CD8-positive, alpha-beta memory T cell (primary cell): Measurements from ENCODE around the gene PRKAB2. TPM values are rescaled to one million over a fixed set of nuclear protein-coding genes. Genes with fewer than 3 reads are reported as not detected.
"Not testable (repeated sequence)": the region's sequence is repeated elsewhere in the genome, so short reads cannot be mapped to it uniquely, and the experiment has no call there.

Experiments used
- CTCF ChIA-PET: fragments of 350-600 bp; sonication (Branson Sonifier 250); formaldehyde crosslinking; loops from one replicate; lab custom pipeline; 2021; ENCODE audit warnings: antibody characterized with exemption; lab: Charles Lee
- POLR2A ChIA-PET: fragments of 350-600 bp; sonication (Branson Sonifier 250); formaldehyde crosslinking; loops from one replicate; lab custom pipeline; 2021; ENCODE audit warnings: antibody characterized with exemption; lab: Charles Lee
- DNase-seq, 5 donors: peaks; one replicate each; pipeline versions ENCODE4 v3.0.0 to v3.0.0-alpha.2; 2020 to 2022; ENCODE audit warnings: mixed read lengths in 1 of 5
- H3K27ac ChIP-seq: one replicate; pipeline ENCODE4 v1.7.0; 2013; ENCODE audit warnings: low read depth, mild to moderate bottlenecking, low read length, moderate library complexity
- H3K27me3 ChIP-seq: 2 replicates; pipeline ENCODE4 v1.7.0; 2013; ENCODE audit warnings: low read length, mild to moderate bottlenecking; ENCODE audit not compliant: insufficient read depth, poor library complexity, severe bottlenecking
- H3K36me3 ChIP-seq: 2 replicates; pipeline ENCODE4 v1.7.0; 2013; ENCODE audit warnings: mild to moderate bottlenecking, low read length, moderate library complexity; ENCODE audit not compliant: insufficient read depth
- H3K4me1 ChIP-seq: 2 replicates; pipeline ENCODE4 v1.7.0; 2013; ENCODE audit warnings: mild to moderate bottlenecking, low read length, moderate library complexity; ENCODE audit not compliant: insufficient read depth
- H3K4me3 ChIP-seq: 2 replicates; pipeline ENCODE4 v1.7.0; 2013; ENCODE audit warnings: mild to moderate bottlenecking, low read length
- H3K9me3 ChIP-seq: 2 replicates; pipeline ENCODE4 v1.7.0; 2013; ENCODE audit warnings: mild to moderate bottlenecking, low read length
- H3K27ac Mint-ChIP-seq, 8 donors: one replicate each; pipeline ENCODE4 v1.8.0; 2020 to 2021; ENCODE audit warnings: mixed read lengths in 8 of 8, mild to moderate bottlenecking in 6 of 8, inconsistent platforms in 3 of 8, moderate library complexity in 3 of 8
- H3K27me3 Mint-ChIP-seq, 2 donors: one replicate each; pipeline ENCODE4 v1.8.0; 2020 to 2021; ENCODE audit warnings: mixed read lengths in 2 of 2, mild to moderate bottlenecking in 1 of 2, moderate library complexity in 1 of 2
- H3K36me3 Mint-ChIP-seq, 3 donors: one replicate each; pipeline ENCODE4 v1.8.0; 2020 to 2021; ENCODE audit warnings: mixed read lengths in 3 of 3, inconsistent platforms in 1 of 3, mild to moderate bottlenecking in 1 of 3
- H3K4me1 Mint-ChIP-seq, 3 donors: one replicate each; pipeline ENCODE4 v1.8.0; 2020 to 2021; ENCODE audit warnings: mixed read lengths in 3 of 3, inconsistent platforms in 1 of 3, mild to moderate bottlenecking in 1 of 3
- H3K4me3 Mint-ChIP-seq, 7 donors: one replicate each; pipeline ENCODE4 v1.8.0; 2020 to 2021; ENCODE audit warnings: mixed read lengths in 7 of 7, mild to moderate bottlenecking in 6 of 7, moderate library complexity in 4 of 7, inconsistent platforms in 2 of 7
- H3K9me3 Mint-ChIP-seq, 5 donors: one replicate each; pipeline ENCODE4 v1.8.0; 2020 to 2022; ENCODE audit warnings: mixed read lengths in 5 of 5, mild to moderate bottlenecking in 3 of 5, moderate library complexity in 2 of 5, inconsistent platforms in 1 of 5
- polyA plus RNA-seq: library from polyadenylated mRNA; unstranded; fragments of 300-500 nt; fragmentation: Illumina TruSeq; gene quantifications from one replicate; pipeline ENCODE4 v1.2.3, GENCODE V29; 2021
- total RNA-seq, 2 experiments: library from RNA; stranded (reverse); gene quantifications; one replicate each; pipeline ENCODE4 v1.2.3, GENCODE V29; 2021

The PRKAB2 gene
- total and polyA plus RNA-seq, 3 experiments from 2014 or later: 2.2 to 8.5 (median 7.3) TPM

DNA sequence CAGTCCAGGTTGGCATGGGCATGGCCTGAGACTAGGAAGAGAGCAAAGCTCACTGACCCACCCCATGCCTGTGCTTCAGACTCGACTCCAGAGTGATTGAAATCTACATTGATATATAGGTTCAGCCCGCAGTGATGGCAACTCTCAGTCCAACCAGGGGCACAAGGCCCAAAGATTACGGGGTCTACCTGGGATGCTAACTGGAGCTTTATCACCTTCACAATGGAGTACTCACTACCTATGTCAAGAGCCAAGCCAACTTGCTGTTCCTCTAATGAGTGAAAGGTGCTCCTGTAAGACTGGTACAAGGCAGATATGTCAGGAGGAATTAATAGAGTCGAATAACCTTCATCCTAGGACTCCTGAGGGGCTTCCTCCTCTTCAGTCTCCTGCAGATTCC lies 57.2 kb downstream of the PRKAB2 start:
- H3K36me3 Mint-ChIP-seq, H3K4me1 Mint-ChIP-seq, H3K9me3 Mint-ChIP-seq, H3K36me3 ChIP-seq, CTCF ChIA-PET, H3K9me3 ChIP-seq, H3K27ac ChIP-seq, DNase-seq, H3K4me1 ChIP-seq, POLR2A ChIA-PET, H3K4me3 Mint-ChIP-seq, H3K27ac Mint-ChIP-seq, H3K27me3 ChIP-seq, H3K4me3 ChIP-seq: not testable (repeated sequence)
- H3K27me3 Mint-ChIP-seq: peaks cover 11 to 23% of the 10 kb centered on the region in 2 donors

DNA sequence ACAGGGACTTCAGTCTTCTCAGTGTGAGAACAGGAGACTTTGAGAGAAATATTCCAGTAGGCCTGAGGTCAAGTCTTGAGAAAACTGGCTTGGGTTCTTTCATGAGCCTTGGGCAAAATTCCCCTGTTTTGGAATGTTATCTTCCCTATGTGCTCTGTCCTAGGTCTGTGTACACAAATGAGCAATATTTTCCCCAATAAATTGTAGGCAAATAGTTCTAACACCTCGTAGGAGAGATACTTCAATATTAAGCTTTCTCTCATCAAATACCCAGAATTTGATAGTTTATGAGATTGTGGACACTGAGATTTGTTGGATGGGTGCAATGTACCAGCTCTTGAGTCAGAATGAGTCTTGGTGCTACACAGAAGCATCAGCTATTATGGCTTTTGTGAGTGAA lies 57.9 kb downstream of the PRKAB2 start:
- H3K4me1 Mint-ChIP-seq, H3K4me3 Mint-ChIP-seq, DNase-seq, CTCF ChIA-PET, H3K36me3 Mint-ChIP-seq, H3K4me1 ChIP-seq, POLR2A ChIA-PET, H3K36me3 ChIP-seq, H3K27me3 ChIP-seq, H3K4me3 ChIP-seq, H3K9me3 ChIP-seq, H3K27ac Mint-ChIP-seq, H3K9me3 Mint-ChIP-seq, H3K27ac ChIP-seq: not testable (repeated sequence)
- H3K27me3 Mint-ChIP-seq: peaks cover 15 to 27% of the 10 kb centered on the region in 2 donors

DNA sequence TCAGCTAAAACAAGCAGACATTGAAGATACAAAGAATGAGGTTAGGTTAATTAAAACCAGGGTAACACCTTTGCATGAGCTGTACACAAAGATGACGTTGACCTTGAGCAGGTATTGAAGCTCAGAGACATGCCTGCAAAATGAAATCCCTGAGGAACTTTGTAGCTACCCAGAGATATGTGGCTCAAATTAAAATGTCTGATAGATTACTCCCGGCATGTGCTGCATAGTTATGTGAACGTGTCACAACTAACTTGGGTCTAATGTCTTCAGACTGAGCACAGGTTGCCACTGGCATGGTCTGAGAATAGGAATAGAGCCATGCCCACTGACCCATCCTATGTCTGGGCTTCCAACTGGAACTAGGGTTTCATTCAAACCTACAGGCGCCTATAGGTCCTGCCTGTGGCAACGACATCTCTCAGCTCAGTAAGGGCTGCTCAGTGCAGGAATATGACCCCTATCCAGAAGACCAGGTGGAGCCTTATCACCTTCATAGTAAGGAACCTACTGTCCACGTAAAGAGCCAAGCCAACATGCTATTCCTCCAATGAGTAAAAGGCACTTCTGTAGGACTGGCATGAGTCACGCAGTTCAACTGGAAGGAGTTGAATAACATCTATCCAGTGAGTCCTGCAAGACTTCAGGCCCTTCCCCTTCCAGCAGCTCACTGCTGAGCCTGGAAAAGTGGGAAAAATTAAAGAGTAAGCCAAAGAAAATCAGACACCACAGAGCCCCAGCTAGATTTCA lies 60.7 kb downstream of the PRKAB2 start:
- no peak overlapping the region for H3K27ac Mint-ChIP-seq
- Histone ChIP-seq H3K9me3 (no peaks in the 10 kb centered on the region), H3K4me3 (no peak overlapping the region), H3K36me3 (no peaks in the 10 kb centered on the region), H3K4me1 (no peaks in the 10 kb centered on the region), H3K27ac (no peak overlapping the region), H3K27me3 (peaks cover 6% of the 10 kb centered on the region)
- ChIA-PET CTCF (no interaction called here), POLR2A (no interaction called here)
- H3K27me3 Mint-ChIP-seq: peaks cover 22 to 29% of the 10 kb centered on the region in 2 donors
- no peak overlapping the region for H3K4me3 Mint-ChIP-seq
- no peaks in the 10 kb centered on the region for H3K9me3 Mint-ChIP-seq
- no peaks in the 10 kb centered on the region for H3K36me3 Mint-ChIP-seq
- no peak for DNase-seq
- H3K4me1 Mint-ChIP-seq: no peaks in the 10 kb centered on the region

DNA sequence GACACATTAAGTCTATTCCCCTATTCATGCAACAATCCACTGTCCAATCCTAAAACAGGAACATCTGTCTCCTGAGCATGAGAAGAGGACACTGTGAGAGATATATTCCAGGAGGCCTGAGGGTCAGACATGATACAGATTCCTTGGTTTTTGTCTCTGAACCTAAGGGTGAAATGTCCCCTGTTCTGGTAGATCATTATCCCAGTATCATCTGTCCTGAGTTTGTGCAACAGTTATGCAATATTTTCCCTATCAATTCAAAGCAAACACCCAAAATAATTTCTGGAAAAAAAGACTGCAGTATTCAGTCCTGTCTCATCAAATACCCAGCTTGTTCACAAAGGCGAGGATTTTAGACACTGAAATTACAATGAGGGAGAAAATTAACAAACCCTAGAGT lies 61.4 kb downstream of the PRKAB2 start:
- H3K4me1 Mint-ChIP-seq: no peaks in the 10 kb centered on the region
- no peak overlapping the region for H3K27ac Mint-ChIP-seq
- no peak for DNase-seq
- H3K36me3 Mint-ChIP-seq: no peaks in the 10 kb centered on the region
- H3K27me3 Mint-ChIP-seq: peaks cover 23 to 33% of the 10 kb centered on the region in 2 donors
- POLR2A ChIA-PET: no interaction called here
- Histone ChIP-seq H3K36me3 (no peaks in the 10 kb centered on the region), H3K27me3 (peaks cover 6% of the 10 kb centered on the region), H3K4me3 (no peak overlapping the region), H3K9me3 (no peaks in the 10 kb centered on the region), H3K4me1 (no peaks in the 10 kb centered on the region), H3K27ac (no peak overlapping the region)
- no peak overlapping the region for H3K4me3 Mint-ChIP-seq
- H3K9me3 Mint-ChIP-seq: no peaks in the 10 kb centered on the region
- CTCF ChIA-PET: no interaction called here

DNA sequence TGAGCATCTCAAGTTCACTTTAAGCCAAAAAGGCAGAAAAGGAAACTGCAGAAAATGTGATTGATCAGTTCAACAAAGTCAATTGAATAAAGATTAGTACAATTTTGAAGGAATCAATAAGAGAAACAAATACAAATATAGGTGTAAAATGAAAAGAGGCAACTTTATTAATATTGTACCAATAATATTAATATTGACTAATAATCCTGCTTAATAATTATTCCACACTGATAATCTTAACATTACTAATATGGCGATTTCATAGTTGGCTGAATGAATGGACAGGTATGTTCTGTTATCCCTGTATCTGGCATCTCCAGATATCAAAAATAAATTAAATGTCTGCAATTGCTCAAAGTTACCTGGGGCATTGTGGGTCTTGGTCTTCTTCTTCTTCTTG lies 61.8 kb downstream of the PRKAB2 start:
- Histone ChIP-seq H3K36me3 (no peaks in the 10 kb centered on the region), H3K9me3 (no peaks in the 10 kb centered on the region), H3K27me3 (peaks cover 6% of the 10 kb centered on the region), H3K27ac (no peak overlapping the region), H3K4me3 (no peak overlapping the region), H3K4me1 (no peaks in the 10 kb centered on the region)
- ChIA-PET CTCF (no interaction called here), POLR2A (no interaction called here)
- no peak for DNase-seq
- H3K4me1 Mint-ChIP-seq: no peaks in the 10 kb centered on the region
- H3K9me3 Mint-ChIP-seq: no peaks in the 10 kb centered on the region
- no peaks in the 10 kb centered on the region for H3K36me3 Mint-ChIP-seq
- H3K4me3 Mint-ChIP-seq: no peak overlapping the region
- peaks cover 25 to 37% of the 10 kb centered on the region in 2 donors for H3K27me3 Mint-ChIP-seq
- H3K27ac Mint-ChIP-seq: no peak overlapping the region

DNA sequence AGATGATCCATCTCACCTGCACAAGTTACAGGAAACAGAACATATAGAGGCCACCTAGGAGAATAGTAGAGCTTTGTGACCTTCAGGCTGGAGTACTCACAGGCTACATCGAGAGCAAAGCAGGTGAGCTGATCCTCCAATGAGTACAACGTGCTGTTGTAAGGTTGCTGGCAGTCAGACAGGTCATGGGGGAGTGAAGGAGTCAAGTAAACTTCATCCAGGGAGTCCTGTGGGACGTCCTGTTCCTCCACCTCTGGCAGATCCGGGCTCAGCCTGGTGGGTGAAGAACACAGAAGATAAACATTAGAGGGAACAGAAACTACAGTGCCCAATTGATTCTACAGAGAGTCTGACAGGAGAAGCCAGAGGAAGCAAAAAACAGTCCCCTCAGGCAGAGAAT lies 62.5 kb downstream of the PRKAB2 start:
- no peaks in the 10 kb centered on the region for H3K36me3 Mint-ChIP-seq
- ChIA-PET POLR2A (no interaction called here), CTCF (no interaction called here)
- no peak overlapping the region for H3K4me3 Mint-ChIP-seq
- Histone ChIP-seq H3K27ac (no peak overlapping the region), H3K4me3 (no peak overlapping the region), H3K4me1 (no peaks in the 10 kb centered on the region), H3K9me3 (no peaks in the 10 kb centered on the region), H3K36me3 (no peaks in the 10 kb centered on the region), H3K27me3 (peaks cover 6% of the 10 kb centered on the region)
- DNase-seq: no peak
- no peaks in the 10 kb centered on the region for H3K9me3 Mint-ChIP-seq
- peaks cover 28 to 37% of the 10 kb centered on the region in 2 donors for H3K27me3 Mint-ChIP-seq
- H3K4me1 Mint-ChIP-seq: no peaks in the 10 kb centered on the region
- no peak overlapping the region for H3K27ac Mint-ChIP-seq

DNA sequence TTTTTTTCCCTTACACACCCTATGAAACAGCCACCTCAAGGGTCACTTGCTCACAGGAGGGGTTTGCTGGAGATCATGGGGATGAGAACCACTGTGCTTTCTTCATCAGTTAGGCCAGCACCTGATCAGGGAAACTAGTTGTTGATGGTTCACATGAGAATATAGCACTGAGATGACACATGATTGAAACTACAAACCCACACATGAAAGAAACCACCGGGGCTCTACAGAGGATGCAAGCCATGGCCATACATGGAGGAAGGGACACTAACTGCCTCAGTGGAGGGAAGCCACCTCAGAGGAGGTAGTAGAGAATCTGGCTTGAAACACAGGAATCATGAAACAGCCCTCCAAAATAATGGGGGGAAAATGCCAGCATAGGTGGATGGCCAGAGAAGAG lies 63.2 kb downstream of the PRKAB2 start:
- H3K4me1 ChIP-seq: no peaks in the 10 kb centered on the region
- CTCF ChIA-PET: no interaction called here
- H3K9me3 ChIP-seq: no peaks in the 10 kb centered on the region
- POLR2A ChIA-PET: no interaction called here
- H3K4me3 Mint-ChIP-seq: no peak overlapping the region
- H3K36me3 ChIP-seq: no peaks in the 10 kb centered on the region
- peaks cover 6% of the 10 kb centered on the region for H3K27me3 ChIP-seq
- no peaks in the 10 kb centered on the region for H3K4me1 Mint-ChIP-seq
- H3K36me3 Mint-ChIP-seq: no peaks in the 10 kb centered on the region
- peaks cover 28 to 38% of the 10 kb centered on the region in 2 donors for H3K27me3 Mint-ChIP-seq
- no peak overlapping the region for H3K27ac ChIP-seq
- no peak for DNase-seq
- no peaks in the 10 kb centered on the region for H3K9me3 Mint-ChIP-seq
- H3K27ac Mint-ChIP-seq: no peak overlapping the region
- H3K4me3 ChIP-seq: no peak overlapping the region

DNA sequence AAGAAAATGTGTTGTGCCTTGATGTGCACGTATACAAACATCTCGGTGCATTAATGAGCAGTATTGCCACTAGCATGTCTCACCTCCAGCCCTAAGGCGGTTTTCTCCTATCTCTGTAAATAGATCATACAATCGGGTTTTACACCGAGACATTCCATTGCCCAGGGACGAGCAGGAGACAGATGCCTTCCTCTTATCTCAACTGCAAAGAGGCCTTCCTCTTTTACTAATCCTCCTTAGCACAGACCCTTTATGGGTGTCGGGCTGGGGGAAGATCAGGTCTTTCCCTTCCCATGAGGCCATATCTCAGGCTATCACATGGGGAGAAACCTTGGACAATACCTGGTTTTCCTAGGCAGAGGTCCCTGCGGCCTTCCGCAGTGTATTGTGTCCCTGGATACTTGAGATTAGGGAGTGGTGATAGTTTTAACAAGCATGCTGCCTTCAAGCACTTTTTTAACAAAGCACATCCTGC lies 65.8 kb downstream of the PRKAB2 start:
- H3K36me3 ChIP-seq, H3K36me3 Mint-ChIP-seq, H3K27me3 ChIP-seq, H3K27ac Mint-ChIP-seq, DNase-seq, H3K4me1 Mint-ChIP-seq, H3K27ac ChIP-seq, H3K4me3 Mint-ChIP-seq, CTCF ChIA-PET, POLR2A ChIA-PET, H3K4me1 ChIP-seq, H3K9me3 Mint-ChIP-seq, H3K9me3 ChIP-seq, H3K4me3 ChIP-seq: not testable (repeated sequence)
- H3K27me3 Mint-ChIP-seq: peaks cover 26 to 54% of the 10 kb centered on the region in 2 donors
